HepG2 (cell line): ENCODE data around the gene PPM1E. TPM values are rescaled to one million over a fixed set of nuclear protein-coding genes. Genes with fewer than 3 reads are reported as not detected.

ENCODE experiments used
- CHD4 ChIP-seq: fragments of 200-600 bp; sonication (generic); IDR thresholded peaks from 2 replicates; pipeline ENCODE4 v1.7.0; 2017; ENCODE audit warnings: mild to moderate bottlenecking, low read length, borderline replicate concordance
- KLF16 ChIP-seq, 2 experiments: sonication (generic) in 1 of 2; formaldehyde crosslinking in 1 of 2; IDR thresholded peaks; 2 replicates each; pipeline versions ENCODE4 v1.6.1 to v1.8.0; 2016 to 2023; ENCODE audit warnings: missing genetic modification reagents in 2 of 2, missing compliant biosample characterization in 1 of 2
- NCOA5 ChIP-seq: sonication (generic); formaldehyde crosslinking; IDR thresholded peaks from 2 replicates; pipeline ENCODE4 v1.4.0; 2020; ENCODE audit warnings: missing genetic modification reagents
- SRY ChIP-seq: sonication (generic); formaldehyde crosslinking; IDR thresholded peaks from 2 replicates; pipeline ENCODE4 v1.8.0; 2022; ENCODE audit warnings: mild to moderate bottlenecking, missing genetic modification reagents
- ZNF660 ChIP-seq: sonication (generic); formaldehyde crosslinking; IDR thresholded peaks from 2 replicates; pipeline ENCODE4 v1.5.1; 2020; ENCODE audit warnings: mild to moderate bottlenecking, low read depth, missing genetic modification reagents, borderline replicate concordance
- ZNF768 ChIP-seq: sonication (generic); formaldehyde crosslinking; IDR thresholded peaks from 2 replicates; pipeline ENCODE4 v1.4.0; 2020; ENCODE audit warnings: missing genetic modification reagents
- ZNF781 ChIP-seq: sonication (generic); formaldehyde crosslinking; IDR thresholded peaks from 2 replicates; pipeline ENCODE4 v1.5.1; 2020; ENCODE audit warnings: borderline replicate concordance, mild to moderate bottlenecking, missing genetic modification reagents; ENCODE audit errors: not compliant biosample characterization
- polyA plus RNA-seq, 8 experiments: library from polyadenylated mRNA; depleted of rRNA in 3 of 8; stranded (reverse) in 7 of 8; unstranded in 1 of 8; fragments of >200 nt; fragmentation: Illumina TruSeq in 4 of 8; extraction: Trizol in 4 of 8; gene quantifications; 2 replicates each; pipeline versions ENCODE4 v1.2.1 to v1.2.3, GENCODE V29; 2011 to 2016; ENCODE audit warnings: low read depth in 4 of 8, missing spikeins in 1 of 8, mixed read lengths in 1 of 8; ENCODE audit not compliant: insufficient read depth in 1 of 8
- total RNA-seq, 5 experiments: library from RNA; depleted of rRNA; stranded (reverse); fragments of >200 nt; fragmentation: Illumina TruSeq; extraction: Trizol; gene quantifications; 2 replicates each; pipeline ENCODE4 v1.2.3, GENCODE V29; 2016; ENCODE audit warnings: low read depth in 1 of 5
- TF ChIP-seq, protein P1 (sequence below): sonication (generic); formaldehyde crosslinking; IDR thresholded peaks from 2 replicates; pipeline ENCODE4 v1.5.0; 2020; ENCODE audit warnings: missing genetic modification reagents, mild to moderate bottlenecking, borderline replicate concordance
- TF ChIP-seq, protein P2 (sequence below), 2 experiments: fragments of 450-650 bp in 1 of 2; sonication (generic) in 1 of 2; formaldehyde crosslinking in 1 of 2; IDR thresholded peaks; 2 replicates each; pipeline versions ENCODE4 v1.6.1 to v1.8.0; 2016 to 2022; ENCODE audit warnings: antibody characterized with exemption in 1 of 2, mild to moderate bottlenecking in 1 of 2, missing genetic modification reagents in 1 of 2
- TF ChIP-seq, protein P3 (sequence below): sonication (generic); formaldehyde crosslinking; conservative IDR thresholded peaks from 2 replicates; pipeline ENCODE4 v1.8.1; 2023; ENCODE audit warnings: missing genetic modification reagents
- TF ChIP-seq, protein P4 (sequence below): IDR thresholded peaks from 2 replicates; pipeline ENCODE4 v1.6.1; 2016; ENCODE audit warnings: low read depth, missing genetic modification reagents, missing compliant biosample characterization

PPM1E gene
- total and polyA plus RNA-seq, 2 of the 13 experiments (the other 11 are each of a cell fraction or from before 2014, with no cell fraction given) = 0.15 TPM; not detected in 1

DNA sequence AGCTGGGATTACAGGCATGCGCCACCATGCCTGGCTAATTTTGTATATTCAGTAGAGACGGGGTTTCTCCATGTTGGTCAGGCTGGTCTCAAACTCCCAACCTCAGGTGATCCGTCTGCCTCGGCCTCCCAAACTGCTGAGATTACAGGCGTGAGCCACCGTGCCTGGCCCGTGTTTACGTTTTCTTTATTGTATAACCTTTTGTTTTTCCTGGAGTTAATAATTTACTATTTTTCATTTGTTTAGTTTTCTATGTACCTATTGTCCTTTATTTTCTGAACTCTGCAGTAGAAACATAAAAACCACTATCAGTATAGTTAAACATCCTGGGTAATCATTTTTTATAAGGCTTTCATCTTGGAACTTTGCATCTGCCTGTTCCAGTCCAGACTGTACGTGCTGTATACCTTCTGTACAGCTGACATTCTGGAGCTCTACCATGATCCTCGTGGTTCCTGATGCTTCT, 73.6 kb downstream of the PPM1E start (continued):
- TF ChIP-seq, protein P1, sequence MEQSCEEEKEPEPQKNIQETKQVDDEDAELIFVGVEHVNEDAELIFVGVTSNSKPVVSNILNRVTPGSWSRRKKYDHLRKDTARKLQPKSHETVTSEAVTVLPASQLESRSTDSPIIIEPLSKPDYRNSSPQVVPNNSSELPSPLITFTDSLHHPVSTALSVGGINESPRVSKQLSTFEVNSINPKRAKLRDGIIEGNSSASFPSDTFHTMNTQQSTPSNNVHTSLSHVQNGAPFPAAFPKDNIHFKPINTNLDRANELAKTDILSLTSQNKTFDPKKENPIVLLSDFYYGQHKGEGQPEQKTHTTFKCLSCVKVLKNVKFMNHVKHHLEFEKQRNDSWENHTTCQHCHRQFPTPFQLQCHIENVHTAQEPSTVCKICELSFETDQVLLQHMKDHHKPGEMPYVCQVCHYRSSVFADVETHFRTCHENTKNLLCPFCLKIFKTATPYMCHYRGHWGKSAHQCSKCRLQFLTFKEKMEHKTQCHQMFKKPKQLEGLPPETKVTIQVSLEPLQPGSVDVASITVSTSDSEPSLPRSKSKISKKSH (CRISPR knock-in tag) = no peak
- peak; percentile 88; the same call in 1 of the 2 replicates for TF ChIP-seq CHD4
- TF ChIP-seq, protein P2, sequence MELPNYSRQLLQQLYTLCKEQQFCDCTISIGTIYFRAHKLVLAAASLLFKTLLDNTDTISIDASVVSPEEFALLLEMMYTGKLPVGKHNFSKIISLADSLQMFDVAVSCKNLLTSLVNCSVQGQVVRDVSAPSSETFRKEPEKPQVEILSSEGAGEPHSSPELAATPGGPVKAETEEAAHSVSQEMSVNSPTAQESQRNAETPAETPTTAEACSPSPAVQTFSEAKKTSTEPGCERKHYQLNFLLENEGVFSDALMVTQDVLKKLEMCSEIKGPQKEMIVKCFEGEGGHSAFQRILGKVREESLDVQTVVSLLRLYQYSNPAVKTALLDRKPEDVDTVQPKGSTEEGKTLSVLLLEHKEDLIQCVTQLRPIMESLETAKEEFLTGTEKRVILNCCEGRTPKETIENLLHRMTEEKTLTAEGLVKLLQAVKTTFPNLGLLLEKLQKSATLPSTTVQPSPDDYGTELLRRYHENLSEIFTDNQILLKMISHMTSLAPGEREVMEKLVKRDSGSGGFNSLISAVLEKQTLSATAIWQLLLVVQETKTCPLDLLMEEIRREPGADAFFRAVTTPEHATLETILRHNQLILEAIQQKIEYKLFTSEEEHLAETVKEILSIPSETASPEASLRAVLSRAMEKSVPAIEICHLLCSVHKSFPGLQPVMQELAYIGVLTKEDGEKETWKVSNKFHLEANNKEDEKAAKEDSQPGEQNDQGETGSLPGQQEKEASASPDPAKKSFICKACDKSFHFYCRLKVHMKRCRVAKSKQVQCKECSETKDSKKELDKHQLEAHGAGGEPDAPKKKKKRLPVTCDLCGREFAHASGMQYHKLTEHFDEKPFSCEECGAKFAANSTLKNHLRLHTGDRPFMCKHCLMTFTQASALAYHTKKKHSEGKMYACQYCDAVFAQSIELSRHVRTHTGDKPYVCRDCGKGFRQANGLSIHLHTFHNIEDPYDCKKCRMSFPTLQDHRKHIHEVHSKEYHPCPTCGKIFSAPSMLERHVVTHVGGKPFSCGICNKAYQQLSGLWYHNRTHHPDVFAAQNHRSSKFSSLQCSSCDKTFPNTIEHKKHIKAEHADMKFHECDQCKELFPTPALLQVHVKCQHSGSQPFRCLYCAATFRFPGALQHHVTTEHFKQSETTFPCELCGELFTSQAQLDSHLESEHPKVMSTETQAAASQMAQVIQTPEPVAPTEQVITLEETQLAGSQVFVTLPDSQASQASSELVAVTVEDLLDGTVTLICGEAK (IDR thresholded peaks at IDR 0.05) = no peak
- TF ChIP-seq, protein P2 (CRISPR knock-in tag; IDR thresholded peaks at IDR 0.05) = no peak; the same call in 1 of the 2 replicates
- no peak for TF ChIP-seq SRY (CRISPR knock-in tag)
- TF ChIP-seq NCOA5 = no peak
- no peak for TF ChIP-seq ZNF781 (CRISPR knock-in tag)
- TF ChIP-seq ZNF660 (CRISPR knock-in tag) = no peak
- TF ChIP-seq KLF16 (CRISPR knock-in tag; IDR thresholded peaks at IDR 0.05) = no peak
- TF ChIP-seq ZNF768 = no peak
- TF ChIP-seq, protein P3, sequence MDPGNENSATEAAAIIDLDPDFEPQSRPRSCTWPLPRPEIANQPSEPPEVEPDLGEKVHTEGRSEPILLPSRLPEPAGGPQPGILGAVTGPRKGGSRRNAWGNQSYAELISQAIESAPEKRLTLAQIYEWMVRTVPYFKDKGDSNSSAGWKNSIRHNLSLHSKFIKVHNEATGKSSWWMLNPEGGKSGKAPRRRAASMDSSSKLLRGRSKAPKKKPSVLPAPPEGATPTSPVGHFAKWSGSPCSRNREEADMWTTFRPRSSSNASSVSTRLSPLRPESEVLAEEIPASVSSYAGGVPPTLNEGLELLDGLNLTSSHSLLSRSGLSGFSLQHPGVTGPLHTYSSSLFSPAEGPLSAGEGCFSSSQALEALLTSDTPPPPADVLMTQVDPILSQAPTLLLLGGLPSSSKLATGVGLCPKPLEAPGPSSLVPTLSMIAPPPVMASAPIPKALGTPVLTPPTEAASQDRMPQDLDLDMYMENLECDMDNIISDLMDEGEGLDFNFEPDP = no peak
- TF ChIP-seq, protein P4, sequence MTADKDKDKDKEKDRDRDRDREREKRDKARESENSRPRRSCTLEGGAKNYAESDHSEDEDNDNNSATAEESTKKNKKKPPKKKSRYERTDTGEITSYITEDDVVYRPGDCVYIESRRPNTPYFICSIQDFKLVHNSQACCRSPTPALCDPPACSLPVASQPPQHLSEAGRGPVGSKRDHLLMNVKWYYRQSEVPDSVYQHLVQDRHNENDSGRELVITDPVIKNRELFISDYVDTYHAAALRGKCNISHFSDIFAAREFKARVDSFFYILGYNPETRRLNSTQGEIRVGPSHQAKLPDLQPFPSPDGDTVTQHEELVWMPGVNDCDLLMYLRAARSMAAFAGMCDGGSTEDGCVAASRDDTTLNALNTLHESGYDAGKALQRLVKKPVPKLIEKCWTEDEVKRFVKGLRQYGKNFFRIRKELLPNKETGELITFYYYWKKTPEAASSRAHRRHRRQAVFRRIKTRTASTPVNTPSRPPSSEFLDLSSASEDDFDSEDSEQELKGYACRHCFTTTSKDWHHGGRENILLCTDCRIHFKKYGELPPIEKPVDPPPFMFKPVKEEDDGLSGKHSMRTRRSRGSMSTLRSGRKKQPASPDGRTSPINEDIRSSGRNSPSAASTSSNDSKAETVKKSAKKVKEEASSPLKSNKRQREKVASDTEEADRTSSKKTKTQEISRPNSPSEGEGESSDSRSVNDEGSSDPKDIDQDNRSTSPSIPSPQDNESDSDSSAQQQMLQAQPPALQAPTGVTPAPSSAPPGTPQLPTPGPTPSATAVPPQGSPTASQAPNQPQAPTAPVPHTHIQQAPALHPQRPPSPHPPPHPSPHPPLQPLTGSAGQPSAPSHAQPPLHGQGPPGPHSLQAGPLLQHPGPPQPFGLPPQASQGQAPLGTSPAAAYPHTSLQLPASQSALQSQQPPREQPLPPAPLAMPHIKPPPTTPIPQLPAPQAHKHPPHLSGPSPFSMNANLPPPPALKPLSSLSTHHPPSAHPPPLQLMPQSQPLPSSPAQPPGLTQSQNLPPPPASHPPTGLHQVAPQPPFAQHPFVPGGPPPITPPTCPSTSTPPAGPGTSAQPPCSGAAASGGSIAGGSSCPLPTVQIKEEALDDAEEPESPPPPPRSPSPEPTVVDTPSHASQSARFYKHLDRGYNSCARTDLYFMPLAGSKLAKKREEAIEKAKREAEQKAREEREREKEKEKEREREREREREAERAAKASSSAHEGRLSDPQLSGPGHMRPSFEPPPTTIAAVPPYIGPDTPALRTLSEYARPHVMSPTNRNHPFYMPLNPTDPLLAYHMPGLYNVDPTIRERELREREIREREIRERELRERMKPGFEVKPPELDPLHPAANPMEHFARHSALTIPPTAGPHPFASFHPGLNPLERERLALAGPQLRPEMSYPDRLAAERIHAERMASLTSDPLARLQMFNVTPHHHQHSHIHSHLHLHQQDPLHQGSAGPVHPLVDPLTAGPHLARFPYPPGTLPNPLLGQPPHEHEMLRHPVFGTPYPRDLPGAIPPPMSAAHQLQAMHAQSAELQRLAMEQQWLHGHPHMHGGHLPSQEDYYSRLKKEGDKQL (CRISPR knock-in tag) = no peak
